GM12878 (cell line): Measurements from ENCODE around the gene PUDP. TPM values are rescaled to one million over a fixed set of nuclear protein-coding genes. Genes with fewer than 3 reads are reported as not detected.
"Not testable (repeated sequence)": the region's sequence is repeated elsewhere in the genome, so short reads cannot be mapped to it uniquely, and the experiment has no call there.

Source experiments
- ATAC-seq: fragments of 200-7000 bp; cut with Tn5 transposase; 3 replicates; pipeline ENCODE4 v1.9.1; 2020; ENCODE audit warnings: mild to moderate bottlenecking, moderate library complexity
- BruUV-seq: library from RNA; stranded (reverse); fragments of 400-500 nt; replicated peaks from 2 replicates; lab custom pipeline; 2021; lab: Mats Ljungman, UMichigan
- CTCF ChIA-PET: fragments of 300-600 bp; sonication (Branson Sonifier 250); formaldehyde crosslinking; extraction: SDS; loops from one replicate; lab custom pipeline; 2021; ENCODE audit warnings: inconsistent platforms; lab: Yijun Ruan, JAX
- POLR2A ChIA-PET: fragments of 350-600 bp; formaldehyde crosslinking; extraction: SDS; loops from one replicate; lab custom pipeline; 2021; ENCODE audit warnings: inconsistent platforms; lab: Charles Lee
- RAD21 ChIA-PET: fragments of 300-600 bp; sonication (Branson Sonifier 250); formaldehyde crosslinking; loops from one replicate; lab custom pipeline; 2023; ENCODE audit warnings: antibody characterized with exemption; ENCODE audit not compliant: unreplicated experiment; lab: Charles Lee
- SMC1A ChIA-PET: fragments of 300-600 bp; sonication (Branson Sonifier 250); formaldehyde crosslinking; loops from one replicate; lab custom pipeline; 2023; ENCODE audit not compliant: unreplicated experiment, uncharacterized antibody; lab: Charles Lee
- DNase-seq: peaks from one replicate; pipeline ENCODE4 v3.0.0-alpha.2; 2011; ENCODE audit warnings: low read depth, low spot score
- FAIRE-seq: peaks from 3 replicates; lab custom pipeline; 2011; peaks lifted over from hg19 to GRCh38; lab: Jason Lieb, UNC
- H2AFZ ChIP-seq: 2 replicates; pipeline ENCODE4 v1.6.0; 2011; ENCODE audit warnings: low read depth, low read length, control low read depth; ENCODE audit not compliant: control insufficient read depth
- H3K27ac ChIP-seq: 2 replicates; pipeline ENCODE4 v1.5.1; 2011; ENCODE audit warnings: control low read depth; ENCODE audit not compliant: control insufficient read depth, insufficient read depth
- H3K27me3 ChIP-seq, 2 experiments: replicated peaks in 1 of 2; 2 replicates each; pipeline versions ENCODE4 v1.6.0 to v1.6.1; 2011; ENCODE audit warnings: low read length in 1 of 2; ENCODE audit not compliant: control insufficient read depth in 2 of 2, insufficient read depth in 2 of 2
- H3K36me3 ChIP-seq, 2 experiments: 2 replicates each; pipeline ENCODE4 v1.5.1; 2011; ENCODE audit warnings: low read length in 1 of 2; ENCODE audit not compliant: control insufficient read depth in 2 of 2, insufficient read depth in 2 of 2
- H3K4me1 ChIP-seq: 2 replicates; pipeline ENCODE4 v1.6.1; 2011; ENCODE audit warnings: mild to moderate bottlenecking, low read length, moderate library complexity, mixed read lengths; ENCODE audit not compliant: control insufficient read depth, insufficient read depth
- H3K4me2 ChIP-seq: 2 replicates; pipeline ENCODE4 v1.6.0; 2011; ENCODE audit warnings: control low read depth; ENCODE audit not compliant: control insufficient read depth, insufficient read depth
- H3K4me3 ChIP-seq: fragments of 200-600 bp; sonication (generic); 2 replicates; pipeline ENCODE4 v1.5.1; 2016
- H3K79me2 ChIP-seq: 2 replicates; pipeline ENCODE4 v1.6.0; 2011; ENCODE audit warnings: low read length; ENCODE audit not compliant: control insufficient read depth, insufficient read depth
- H3K9ac ChIP-seq: 2 replicates; pipeline ENCODE4 v1.8.0; 2011; ENCODE audit warnings: low read length, control low read depth, mixed read lengths; ENCODE audit not compliant: control insufficient read depth, insufficient read depth
- H3K9me3 ChIP-seq: replicated peaks from 3 replicates; pipeline ENCODE4 v1.5.1; 2011; ENCODE audit warnings: mild to moderate bottlenecking, low read length; ENCODE audit not compliant: control insufficient read depth, insufficient read depth
- H4K20me1 ChIP-seq: 2 replicates; pipeline ENCODE4 v1.6.0; 2011; ENCODE audit not compliant: control insufficient read depth, insufficient read depth
- NR2C2 ChIP-seq: IDR thresholded peaks from 2 replicates; pipeline ENCODE4 v1.6.1; 2011; ENCODE audit warnings: borderline replicate concordance, low read depth; ENCODE audit not compliant: control insufficient read depth, insufficient read length
- POLR2A ChIP-seq: IDR thresholded peaks from 2 replicates; pipeline ENCODE4 v1.6.1; 2011; ENCODE audit warnings: low read depth, mild to moderate bottlenecking, low read length
- WGBS: methylation state at CpG from one replicate; pipeline ENCODE4 v1.1.6; 2016; ENCODE audit warnings: low lambda C conversion rate; ENCODE audit not compliant: insufficient replicate concordance, insufficient coverage; ENCODE audit errors: missing lambda C conversion rate; 5-methylcytosine and 5-hydroxymethylcytosine counted together
- in situ Hi-C: fragments of 300-500 bp; cut with MboI; formaldehyde crosslinking; loops from 9 replicates; pipeline ENCODE4 v1.14.3; 2018; ENCODE audit warnings: mixed read lengths
- intact Hi-C: fragments of 100-400 bp; cut with micrococcal nuclease; formaldehyde crosslinking; loops from one replicate; pipeline ENCODE4 v1.14.2; 2022; ENCODE audit not compliant: unreplicated experiment
- polyA plus RNA-seq, 11 experiments: library from polyadenylated mRNA; depleted of rRNA in 4 of 11; unstranded in 6 of 11; stranded (reverse) in 5 of 11; fragments of >200 nt; fragmentation: Nextera tagmentation in 4 of 11; fragmentation: Illumina TruSeq in 1 of 11; extraction: Ambion mirVana in 4 of 11; extraction: Trizol in 1 of 11; gene quantifications; 1 replicate in 1 of 11; 2 replicates in 10 of 11; pipeline versions ENCODE4 v1.2.1 to v1.2.3, GENCODE V29; 2011 to 2016; ENCODE audit warnings: inconsistent platforms in 2 of 11, missing spikeins in 2 of 11, low read depth in 1 of 11
- total RNA-seq, 4 experiments: library from RNA; depleted of rRNA in 3 of 4; stranded (reverse); fragments of >200 nt in 3 of 4; fragmentation: Illumina TruSeq in 1 of 4; extraction: Trizol in 1 of 4; gene quantifications; 2 replicates each; pipeline versions ENCODE4 v1.2.1 to v1.2.3, GENCODE V29; 2013 to 2021
- TF ChIP-seq, protein P1 (sequence below): fragments of 450-650 bp; IDR thresholded peaks from 2 replicates; pipeline ENCODE4 v1.6.1; 2016; ENCODE audit warnings: mild to moderate bottlenecking, moderate library complexity, borderline replicate concordance

The PUDP gene
- total and polyA plus RNA-seq, 10 of the 15 experiments (the other 5 are each of a cell fraction or from before 2014, with no cell fraction given) = 30.8 to 83.5 (median 61.7) TPM

DNA sequence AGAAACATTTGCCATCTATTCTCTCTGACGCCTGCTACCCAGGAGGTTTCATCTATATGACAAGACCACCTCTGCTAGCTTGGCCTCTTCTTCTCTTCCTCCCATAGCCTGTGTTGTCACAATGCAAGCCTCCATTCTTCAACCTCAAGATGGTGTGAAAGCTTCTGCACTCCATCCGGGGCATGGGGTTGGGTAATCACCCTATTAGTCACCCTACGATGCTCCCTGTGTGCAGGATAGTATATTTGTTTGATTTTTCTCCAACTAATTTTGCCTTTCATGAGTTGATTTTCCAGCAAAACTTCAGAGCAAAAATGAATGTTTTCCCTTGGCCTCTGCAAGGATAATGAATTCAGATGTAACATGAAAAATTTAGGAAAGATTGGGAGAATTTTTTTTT, 128.4 kb downstream of the PUDP start (continued):
- TF ChIP-seq, protein P1, sequence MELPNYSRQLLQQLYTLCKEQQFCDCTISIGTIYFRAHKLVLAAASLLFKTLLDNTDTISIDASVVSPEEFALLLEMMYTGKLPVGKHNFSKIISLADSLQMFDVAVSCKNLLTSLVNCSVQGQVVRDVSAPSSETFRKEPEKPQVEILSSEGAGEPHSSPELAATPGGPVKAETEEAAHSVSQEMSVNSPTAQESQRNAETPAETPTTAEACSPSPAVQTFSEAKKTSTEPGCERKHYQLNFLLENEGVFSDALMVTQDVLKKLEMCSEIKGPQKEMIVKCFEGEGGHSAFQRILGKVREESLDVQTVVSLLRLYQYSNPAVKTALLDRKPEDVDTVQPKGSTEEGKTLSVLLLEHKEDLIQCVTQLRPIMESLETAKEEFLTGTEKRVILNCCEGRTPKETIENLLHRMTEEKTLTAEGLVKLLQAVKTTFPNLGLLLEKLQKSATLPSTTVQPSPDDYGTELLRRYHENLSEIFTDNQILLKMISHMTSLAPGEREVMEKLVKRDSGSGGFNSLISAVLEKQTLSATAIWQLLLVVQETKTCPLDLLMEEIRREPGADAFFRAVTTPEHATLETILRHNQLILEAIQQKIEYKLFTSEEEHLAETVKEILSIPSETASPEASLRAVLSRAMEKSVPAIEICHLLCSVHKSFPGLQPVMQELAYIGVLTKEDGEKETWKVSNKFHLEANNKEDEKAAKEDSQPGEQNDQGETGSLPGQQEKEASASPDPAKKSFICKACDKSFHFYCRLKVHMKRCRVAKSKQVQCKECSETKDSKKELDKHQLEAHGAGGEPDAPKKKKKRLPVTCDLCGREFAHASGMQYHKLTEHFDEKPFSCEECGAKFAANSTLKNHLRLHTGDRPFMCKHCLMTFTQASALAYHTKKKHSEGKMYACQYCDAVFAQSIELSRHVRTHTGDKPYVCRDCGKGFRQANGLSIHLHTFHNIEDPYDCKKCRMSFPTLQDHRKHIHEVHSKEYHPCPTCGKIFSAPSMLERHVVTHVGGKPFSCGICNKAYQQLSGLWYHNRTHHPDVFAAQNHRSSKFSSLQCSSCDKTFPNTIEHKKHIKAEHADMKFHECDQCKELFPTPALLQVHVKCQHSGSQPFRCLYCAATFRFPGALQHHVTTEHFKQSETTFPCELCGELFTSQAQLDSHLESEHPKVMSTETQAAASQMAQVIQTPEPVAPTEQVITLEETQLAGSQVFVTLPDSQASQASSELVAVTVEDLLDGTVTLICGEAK = no peak
- TF ChIP-seq POLR2A (no peak), NR2C2 (no peak)
- TF ChIP-seq, all 136 proteins: peak for 0

DNA sequence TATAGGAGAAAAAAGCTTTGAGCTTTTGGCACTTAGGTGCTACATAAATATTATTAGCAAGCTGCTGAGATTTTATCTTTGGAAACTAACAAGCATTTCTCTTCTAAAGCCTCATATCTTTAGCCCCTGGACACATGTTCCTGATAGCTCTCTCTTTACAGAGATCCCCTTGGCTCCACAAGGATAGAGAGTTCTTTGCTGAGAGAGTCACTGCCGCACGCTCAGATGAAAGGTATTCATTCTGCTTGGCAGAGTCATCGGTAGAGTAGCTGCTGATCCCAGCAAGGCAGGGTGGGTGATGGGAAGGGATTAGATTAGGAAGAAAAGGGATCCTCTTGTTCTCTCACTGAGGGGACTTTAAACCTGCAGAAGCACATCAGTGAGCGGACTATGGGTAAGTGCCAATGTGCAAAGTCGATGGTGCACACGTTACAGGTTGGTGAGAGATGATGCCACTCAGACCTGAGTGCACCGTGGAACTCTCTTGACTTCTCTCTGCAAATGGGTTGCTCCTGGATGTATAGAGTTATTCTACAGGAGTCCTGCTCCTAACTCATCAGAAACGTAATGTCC, 135.6 kb downstream of the PUDP start:
- 74% methylated on average over 8 of the region's 8 CpGs for WGBS
- H3K27ac ChIP-seq, ATAC-seq, H3K4me3 ChIP-seq, H2AFZ ChIP-seq, H3K27me3 ChIP-seq, SMC1A ChIA-PET, RAD21 ChIA-PET, H3K36me3 ChIP-seq, intact Hi-C loops, in situ Hi-C loops, FAIRE-seq, H3K9ac ChIP-seq, BruUV-seq, H4K20me1 ChIP-seq, H3K4me2 ChIP-seq, H3K79me2 ChIP-seq, H3K9me3 ChIP-seq, DNase-seq, POLR2A ChIA-PET, CTCF ChIA-PET, H3K4me1 ChIP-seq: not testable (repeated sequence)

DNA sequence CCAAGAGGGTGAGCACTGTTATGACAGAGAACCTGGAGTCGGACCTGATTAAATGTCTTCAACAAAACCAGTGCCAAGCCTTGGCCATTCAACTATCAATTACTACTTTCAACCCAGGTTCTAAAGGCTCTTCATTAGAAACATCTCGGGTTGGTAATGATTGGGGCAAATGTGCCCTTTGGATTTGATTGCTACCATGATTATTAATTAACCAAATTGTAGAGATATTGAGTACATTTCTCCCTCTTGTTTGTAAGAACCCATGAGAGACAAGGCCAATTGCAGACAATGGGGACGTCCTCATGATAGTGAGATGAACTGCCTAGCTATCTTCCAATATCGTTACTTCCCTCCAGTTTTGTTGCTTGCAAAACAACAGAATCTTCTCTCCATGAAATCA, 137.1 kb downstream of the PUDP start:
- RAD21 ChIA-PET, FAIRE-seq, H3K27ac ChIP-seq, in situ Hi-C loops, H3K79me2 ChIP-seq, H3K36me3 ChIP-seq, BruUV-seq, H2AFZ ChIP-seq, H4K20me1 ChIP-seq, H3K9ac ChIP-seq, intact Hi-C loops, CTCF ChIA-PET, ATAC-seq, H3K4me1 ChIP-seq, H3K9me3 ChIP-seq, H3K4me3 ChIP-seq, DNase-seq, H3K4me2 ChIP-seq, SMC1A ChIA-PET, POLR2A ChIA-PET, H3K27me3 ChIP-seq: not testable (repeated sequence)
- 16% methylated on average over 4 of the region's 4 CpGs for WGBS

DNA sequence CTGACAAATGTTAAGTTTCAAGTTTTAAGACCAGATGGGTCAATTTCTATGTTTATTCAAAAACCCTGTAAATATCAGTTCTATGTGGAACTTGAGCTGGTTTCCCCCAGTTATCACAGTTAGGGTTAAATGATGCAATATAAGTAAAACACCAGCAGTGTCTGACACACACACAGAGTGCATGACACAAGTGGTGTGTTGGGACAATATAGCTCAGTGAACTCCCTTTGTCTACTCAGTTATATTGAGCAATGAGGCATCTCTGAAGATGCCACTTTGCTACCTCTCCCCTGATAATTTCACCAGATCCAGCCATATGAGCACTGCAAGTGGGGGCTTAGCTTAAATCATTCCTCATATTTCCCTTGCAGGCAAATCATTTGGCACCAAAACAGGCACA, 140.6 kb downstream of the PUDP start:
- in situ Hi-C loops, H3K4me1 ChIP-seq, FAIRE-seq, ATAC-seq, BruUV-seq, H3K27me3 ChIP-seq, intact Hi-C loops, DNase-seq, SMC1A ChIA-PET, H3K4me3 ChIP-seq, H3K4me2 ChIP-seq, H2AFZ ChIP-seq, CTCF ChIA-PET, H3K9ac ChIP-seq, H3K36me3 ChIP-seq, POLR2A ChIA-PET, H3K79me2 ChIP-seq, H4K20me1 ChIP-seq, H3K27ac ChIP-seq, H3K9me3 ChIP-seq, RAD21 ChIA-PET: not testable (repeated sequence)
